ENCODE data around the gene TTC6.

The TTC6 gene

GRCh38 chr14:37592482-37593408 is 2.7 kb upstream of the TTC6 start:
- 3 to 6% methylated on average over 17 to 29 of the region's 42 CpGs for WGBS, 2 experiments (ENCODE audit: insufficient coverage in 2 of 2)
- Histone ChIP-seq H3K36me3 (ENCODE audit: control insufficient read depth, insufficient read depth, low read length) (no peaks in the 10 kb centered on the region), H3K9me3 (ENCODE audit: control insufficient read depth, low read length) (no peaks in the 10 kb centered on the region), H3K4me3 (ENCODE audit: extremely low read depth, insufficient read depth, low read length, poor library complexity, severe bottlenecking) (no peak overlapping the region), H3K4me1 (ENCODE audit: control insufficient read depth, insufficient read depth, low read length, poor library complexity, severe bottlenecking) (peaks cover 8% of the 10 kb centered on the region), H3K27ac (ENCODE audit: low read depth, low read length, severe bottlenecking) (no peak overlapping the region)

DNA sequence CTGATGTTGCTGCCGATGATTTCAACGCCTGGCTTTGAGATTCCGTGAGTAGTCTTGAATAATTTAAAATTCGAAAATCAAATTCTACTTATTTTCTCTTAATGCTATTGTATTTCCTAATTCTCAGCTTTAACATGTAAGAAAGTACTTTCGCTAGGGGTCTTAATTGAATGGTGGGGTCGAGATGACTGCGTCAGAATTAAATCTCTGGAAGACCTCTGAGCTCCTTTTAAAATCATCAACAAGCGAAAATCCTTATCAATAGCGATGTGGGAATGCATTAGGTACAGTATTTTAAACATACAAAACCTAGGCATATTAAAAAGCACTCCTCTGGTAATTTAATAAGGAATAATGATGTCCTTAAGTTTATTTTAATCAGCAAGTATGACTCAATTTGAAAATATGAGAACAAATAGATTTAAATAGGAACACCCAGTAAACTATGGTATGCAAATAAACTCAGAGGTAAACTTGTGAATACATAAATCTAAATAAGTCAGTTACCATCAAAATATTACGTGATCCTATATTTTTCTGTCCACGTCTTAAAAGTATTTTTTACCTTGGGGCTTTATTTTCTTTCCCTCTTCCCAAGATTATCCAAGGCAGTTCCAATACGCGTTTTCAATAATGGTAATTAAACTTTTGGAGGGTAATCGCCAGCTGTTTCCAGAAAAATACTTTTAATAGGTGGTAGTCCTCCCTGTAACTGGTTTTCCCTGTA is 1.8 kb upstream of the TTC6 start:
- Histone ChIP-seq H3K36me3 (ENCODE audit: control insufficient read depth, insufficient read depth, low read length) (no peaks in the 10 kb centered on the region), H3K9me3 (ENCODE audit: control insufficient read depth, low read length) (no peaks in the 10 kb centered on the region), H3K4me1 (ENCODE audit: control insufficient read depth, insufficient read depth, low read length, poor library complexity, severe bottlenecking) (peaks cover 6% of the 10 kb centered on the region), H3K4me3 (ENCODE audit: extremely low read depth, insufficient read depth, low read length, poor library complexity, severe bottlenecking) (no peak overlapping the region), H3K27ac (ENCODE audit: low read depth, low read length, severe bottlenecking) (no peak overlapping the region)
- no CpG with 5 or more reads among the region's 14 CpGs for WGBS, 2 experiments (ENCODE audit: insufficient coverage in 2 of 2)

GRCh38 chr14:37594238-37594970 is 1.0 kb upstream of the TTC6 start:
- Histone ChIP-seq H3K27ac (ENCODE audit: low read depth, low read length, severe bottlenecking) (no peak overlapping the region), H3K4me3 (ENCODE audit: extremely low read depth, insufficient read depth, low read length, poor library complexity, severe bottlenecking) (peak overlapping the region; percentile 16)
- 1% methylated on average over 40 to 45 of the region's 56 CpGs for WGBS, 2 experiments (ENCODE audit: insufficient coverage in 2 of 2)

DNA sequence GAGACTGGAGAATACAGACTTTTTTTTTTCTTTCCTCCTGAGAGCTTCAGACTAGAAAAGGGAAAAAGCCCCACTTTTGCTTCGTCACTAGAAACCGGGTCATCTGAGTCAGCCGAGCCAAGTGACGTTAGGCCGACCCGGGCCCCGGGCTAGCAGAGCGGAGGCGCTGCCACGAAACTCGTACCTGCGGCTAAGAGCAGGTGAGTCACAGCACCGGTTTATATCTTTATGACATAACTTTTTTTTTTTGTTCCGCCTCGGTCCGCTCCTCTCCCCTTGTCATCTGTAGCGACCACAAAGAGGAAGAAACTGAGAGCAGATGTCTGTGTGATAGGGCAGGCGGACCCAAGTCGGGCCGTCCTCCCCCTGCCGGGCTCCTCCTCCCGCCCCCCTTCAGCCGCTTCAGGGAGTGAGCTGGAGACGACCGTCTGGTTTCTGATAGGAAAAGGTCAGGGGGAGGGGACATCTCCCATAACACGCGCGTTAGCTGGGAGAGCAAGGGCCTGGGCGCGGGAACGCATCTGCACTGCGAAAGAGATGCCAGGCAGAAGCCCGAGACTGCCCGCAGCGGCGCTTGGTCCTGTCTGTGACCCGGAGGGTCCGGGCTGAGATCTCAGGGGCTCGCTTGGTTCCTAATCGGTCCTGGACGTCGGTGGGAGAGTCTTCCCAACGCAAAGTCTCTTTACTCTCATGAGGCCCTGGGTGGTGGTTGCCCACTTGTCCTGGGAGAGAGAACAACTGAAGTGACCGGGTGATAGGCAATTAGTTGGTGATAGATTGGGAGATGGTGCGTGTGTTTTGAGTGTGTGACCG is 586 bp downstream of the TTC6 start:
- H3K27ac ChIP-seq (ENCODE audit: low read depth, low read length, severe bottlenecking): no peak overlapping the region
- H3K4me1 ChIP-seq (ENCODE audit: control insufficient read depth, insufficient read depth, low read length, poor library complexity, severe bottlenecking): peaks cover 4% of the 10 kb centered on the region
- 1 to 2% methylated on average over 31 to 32 of the region's 46 CpGs for WGBS, 2 experiments (ENCODE audit: insufficient coverage in 2 of 2)
- peak overlapping the region; percentile 27 for H3K4me3 ChIP-seq (ENCODE audit: extremely low read depth, insufficient read depth, low read length, poor library complexity, severe bottlenecking)
- no peaks in the 10 kb centered on the region for H3K9me3 ChIP-seq (ENCODE audit: control insufficient read depth, low read length)
- no peaks in the 10 kb centered on the region for H3K36me3 ChIP-seq (ENCODE audit: control insufficient read depth, insufficient read depth, low read length)

More at GRCh38 chr14:37594238-37594970, 1.0 kb upstream of the TTC6 start:
- Histone ChIP-seq H3K4me1 (ENCODE audit: control insufficient read depth, insufficient read depth, low read length, poor library complexity, severe bottlenecking) (peaks cover 4% of the 10 kb centered on the region), H3K36me3 (ENCODE audit: control insufficient read depth, insufficient read depth, low read length) (no peaks in the 10 kb centered on the region), H3K9me3 (ENCODE audit: control insufficient read depth, low read length) (no peaks in the 10 kb centered on the region)

DNA sequence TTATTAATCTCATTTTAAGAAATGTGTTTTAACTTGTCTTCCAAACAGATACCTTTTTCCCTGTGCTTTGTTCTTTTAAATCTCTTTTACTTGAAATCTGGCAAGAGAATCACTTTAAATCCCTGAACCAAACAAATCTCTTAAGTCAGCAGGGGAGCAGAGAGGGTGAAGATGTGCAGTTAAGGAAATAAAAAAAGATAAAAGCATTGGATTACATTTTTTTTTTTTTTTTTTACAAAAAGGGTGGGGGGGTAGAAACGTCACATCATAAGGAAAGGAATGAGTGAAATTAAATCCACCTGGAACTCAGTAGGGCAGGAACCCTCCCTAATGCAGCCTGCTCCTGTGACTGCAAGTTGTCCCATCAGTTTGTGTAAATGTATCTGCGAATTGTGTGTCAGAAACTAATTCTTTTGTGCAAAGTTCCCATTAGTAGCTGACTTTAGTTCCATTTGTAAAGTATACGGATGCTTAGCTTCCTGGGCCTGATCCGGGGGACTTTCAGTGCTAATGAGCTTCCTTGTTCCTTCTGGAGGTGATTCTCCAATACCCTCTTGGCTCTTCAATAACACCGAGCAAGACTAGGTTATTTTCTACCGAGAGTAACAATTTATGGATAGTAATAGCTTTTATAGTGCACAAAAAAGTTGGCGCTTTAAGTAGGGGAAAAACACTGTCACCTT is 1.5 kb downstream of the TTC6 start:
- no peak overlapping the region for H3K4me3 ChIP-seq (ENCODE audit: extremely low read depth, insufficient read depth, low read length, poor library complexity, severe bottlenecking)
- H3K9me3 ChIP-seq (ENCODE audit: control insufficient read depth, low read length): no peaks in the 10 kb centered on the region
- H3K4me1 ChIP-seq (ENCODE audit: control insufficient read depth, insufficient read depth, low read length, poor library complexity, severe bottlenecking): peaks cover 4% of the 10 kb centered on the region
- no peak overlapping the region for H3K27ac ChIP-seq (ENCODE audit: low read depth, low read length, severe bottlenecking)
- H3K36me3 ChIP-seq (ENCODE audit: control insufficient read depth, insufficient read depth, low read length): no peaks in the 10 kb centered on the region
- WGBS, 2 experiments (ENCODE audit: insufficient coverage in 2 of 2): 8 to 20% methylated on average over 2 to 4 of the region's 7 CpGs

DNA sequence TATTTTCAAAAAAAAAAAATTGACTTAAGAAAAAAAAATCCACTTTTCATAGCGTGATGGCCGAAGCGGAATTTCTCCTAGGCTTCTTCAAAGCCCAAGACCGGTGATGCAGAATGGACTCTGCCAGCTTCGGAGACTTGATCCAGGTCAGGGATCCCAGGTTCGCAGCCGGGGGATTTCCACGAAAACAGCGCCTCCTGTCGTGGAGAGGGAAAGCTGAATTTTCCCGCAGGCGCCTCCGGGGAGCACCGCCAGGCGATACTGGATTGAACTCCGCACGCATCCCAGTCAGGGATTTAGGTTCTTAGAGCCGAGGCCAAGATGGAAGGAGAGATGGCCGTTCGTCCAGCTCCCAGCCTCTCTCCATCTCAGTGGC is 2.1 kb downstream of the TTC6 start:
- Histone ChIP-seq H3K9me3 (ENCODE audit: control insufficient read depth, low read length) (no peaks in the 10 kb centered on the region), H3K36me3 (ENCODE audit: control insufficient read depth, insufficient read depth, low read length) (no peaks in the 10 kb centered on the region), H3K4me3 (ENCODE audit: extremely low read depth, insufficient read depth, low read length, poor library complexity, severe bottlenecking) (no peak overlapping the region), H3K4me1 (ENCODE audit: control insufficient read depth, insufficient read depth, low read length, poor library complexity, severe bottlenecking) (peaks cover 4% of the 10 kb centered on the region), H3K27ac (ENCODE audit: low read depth, low read length, severe bottlenecking) (no peak overlapping the region)
- WGBS, 2 experiments (ENCODE audit: insufficient coverage in 2 of 2): 4 to 5% methylated on average over 10 to 14 of the region's 20 CpGs

GRCh38 chr14:37597914-37598746 is 2.7 kb downstream of the TTC6 start:
- Histone ChIP-seq H3K4me1 (ENCODE audit: control insufficient read depth, insufficient read depth, low read length, poor library complexity, severe bottlenecking) (peaks cover 4% of the 10 kb centered on the region), H3K36me3 (ENCODE audit: control insufficient read depth, insufficient read depth, low read length) (no peaks in the 10 kb centered on the region), H3K9me3 (ENCODE audit: control insufficient read depth, low read length) (no peaks in the 10 kb centered on the region), H3K27ac (ENCODE audit: low read depth, low read length, severe bottlenecking) (no peak overlapping the region), H3K4me3 (ENCODE audit: extremely low read depth, insufficient read depth, low read length, poor library complexity, severe bottlenecking) (peak overlapping the region; percentile 14)
- WGBS, 2 experiments (ENCODE audit: insufficient coverage in 2 of 2): 1 to 3% methylated on average over 38 to 40 of the region's 50 CpGs

GRCh38 chr14:37598747-37599506 is 3.5 kb downstream of the TTC6 start:
- 6 to 10% methylated on average over 23 to 24 of the region's 36 CpGs for WGBS, 2 experiments (ENCODE audit: insufficient coverage in 2 of 2)
- Histone ChIP-seq H3K9me3 (ENCODE audit: control insufficient read depth, low read length) (no peaks in the 10 kb centered on the region), H3K36me3 (ENCODE audit: control insufficient read depth, insufficient read depth, low read length) (no peaks in the 10 kb centered on the region), H3K4me3 (ENCODE audit: extremely low read depth, insufficient read depth, low read length, poor library complexity, severe bottlenecking) (no peak overlapping the region), H3K27ac (ENCODE audit: low read depth, low read length, severe bottlenecking) (no peak overlapping the region), H3K4me1 (ENCODE audit: control insufficient read depth, insufficient read depth, low read length, poor library complexity, severe bottlenecking) (peaks cover 4% of the 10 kb centered on the region)

Data from mesodermal cell (in vitro differentiated cells).